Measurements from ENCODE around the gene MCOLN1. TPM values are rescaled to one million over a fixed set of nuclear protein-coding genes. Genes with fewer than 3 reads are reported as not detected.

MCOLN1 gene
- total and polyA plus RNA-seq, 9 of the 15 experiments (the other 6 are each of a cell fraction or from before 2014, with no cell fraction given), result 0.25 to 15.4 (median 7.1) TPM

- TF ChIP-seq AFF4 (CRISPR knock-in tag; IDR thresholded peaks at IDR 0.05), result no peak
Observed at GRCh38 chr19:7524992-7525739, 2.7 kb downstream of the MCOLN1 start (continued).

- in situ Hi-C loops (cut with MboI), result no loop called here
- ATAC-seq (no peak), FAIRE-seq (no peak), DNase-seq (ENCODE audit: extremely low read depth in 1 of 4, low spot score in 3 of 4) (no peak)
- ChIA-PET CTCF (ENCODE audit: low intra/inter-chr PET ratio) (interaction anchor here (0.5 kb wide), 1 partner anchor 442 kb away, joined by 3 read pairs; no protein-coding TSS in a partner anchor), POLR2A (interaction anchor here (0.6 kb wide), 1 partner anchor 116 kb away, joined by 3 read pairs; no protein-coding TSS in a partner anchor)
- Histone ChIP-seq H3K4me2 (ENCODE audit: insufficient read depth, low read length) (no peak overlapping the region), H3K9me1 (ENCODE audit: control insufficient read depth, insufficient read depth, low read length) (no peaks in the 10 kb centered on the region), H2AFZ (ENCODE audit: low read depth, low read length) (no peak overlapping the region), H3K27me3 (ENCODE audit: control insufficient read depth in 2 of 2, insufficient read depth in 2 of 2, low read length in 2 of 2) (no peaks in the 10 kb centered on the region), H3K79me2 (ENCODE audit: control insufficient read depth, insufficient read depth, low read length) (peaks cover 4% of the 10 kb centered on the region; the same call in 2 of the 3 replicates), H3K9me3 (replicated peaks; ENCODE audit: control insufficient read depth, insufficient read depth, low read depth, low read length) (no peaks in the 10 kb centered on the region), H3K4me3 (no peak overlapping the region), H4K20me1 (replicated peaks; ENCODE audit: control insufficient read depth, insufficient read depth, low read length) (no peaks in the 10 kb centered on the region), H3K36me3 (ENCODE audit: control insufficient read depth, insufficient read depth, low read length) (peaks cover 14% of the 10 kb centered on the region; the same call in 1 of the 3 replicates), H3K9ac (ENCODE audit: insufficient read depth in 1 of 2, low read depth in 2 of 2, low read length in 2 of 2) (peak overlapping the region in 1 of 2 experiments; percentile 45; a peak in 2 of 4 replicates), H3K4me1 (replicated peaks in 1 of 2; ENCODE audit: control insufficient read depth in 2 of 2, insufficient read depth in 2 of 2, low read length in 2 of 2) (peaks cover 6 to 34% of the 10 kb centered on the region in 2 experiments; a peak in 4 of 5 replicates), H3K27ac (ENCODE audit: extremely low read depth, low read depth, low read length) (no peak overlapping the region)
- no TSS peak for BruUV-seq (replicated peaks)
- intact Hi-C loops (cut with micrococcal nuclease), result no loop called here
- 84% methylated on average over 29 of the region's 31 CpGs for WGBS (ENCODE audit: insufficient coverage, low coverage, missing lambda C conversion rate)
- TF ChIP-seq CHD1 (IDR thresholded peaks at IDR 0.05; ENCODE audit: low read length), result no peak
- TF ChIP-seq ZFP91 (CRISPR knock-in tag; IDR thresholded peaks at IDR 0.05), result no peak
- no peak for TF ChIP-seq YBX1 (IDR thresholded peaks at IDR 0.05)
- no peak for TF ChIP-seq HES1 (IDR thresholded peaks at IDR 0.05; ENCODE audit: low read depth)
- TF ChIP-seq POLR2B (IDR thresholded peaks at IDR 0.05; ENCODE audit: low read depth, partially characterized antibody), result no peak
- no peak for TF ChIP-seq FOXO4 (CRISPR knock-in tag; IDR thresholded peaks at IDR 0.05)
- no peak for TF ChIP-seq ZNF175 (CRISPR knock-in tag; IDR thresholded peaks at IDR 0.05; ENCODE audit: low read depth)
- no peak for TF ChIP-seq E2F3 (CRISPR knock-in tag; IDR thresholded peaks at IDR 0.05)
- no peak for TF ChIP-seq SMARCA4 (IDR thresholded peaks at IDR 0.05)
Observed at GRCh38 chr19:7526059-7526929, 3.9 kb downstream of the MCOLN1 start.

Data from K562 (cell line).